WERI-Rb-1 (cell line): ENCODE data around the gene EXPH5.

Experiments
- DNase-seq: peaks from one replicate; pipeline ENCODE4 v3.0.0-alpha.2; 2020
- H3K27ac ChIP-seq: fragments of 250-450 bp; sonication (Bioruptor Pico); 2 replicates; pipeline ENCODE4 v1.5.1; 2020; ENCODE audit warnings: mild to moderate bottlenecking, moderate library complexity
- H3K27me3 ChIP-seq: fragments of 250-450 bp; sonication (Bioruptor Pico); 2 replicates; pipeline ENCODE4 v1.5.1; 2021; ENCODE audit warnings: mild to moderate bottlenecking, low read depth, moderate library complexity; ENCODE audit not compliant: insufficient read depth, severe bottlenecking
- H3K36me3 ChIP-seq: fragments of 250-450 bp; sonication (Bioruptor Pico); 2 replicates; pipeline ENCODE4 v1.5.1; 2020; ENCODE audit warnings: mild to moderate bottlenecking, moderate library complexity
- H3K4me3 ChIP-seq: 2 replicates; pipeline ENCODE4 v1.5.1; 2011; ENCODE audit warnings: low read depth, mild to moderate bottlenecking, control low read depth, low read length
- H3K9me3 ChIP-seq: fragments of 250-450 bp; sonication (Bioruptor Pico); 2 replicates; pipeline ENCODE4 v1.5.1; 2021; ENCODE audit warnings: mild to moderate bottlenecking, moderate library complexity; ENCODE audit not compliant: severe bottlenecking
- TF ChIP-seq, protein P1 (sequence below): IDR thresholded peaks from 2 replicates; pipeline ENCODE4 v1.5.1; 2011; ENCODE audit warnings: low read depth, mild to moderate bottlenecking, control low read depth, inconsistent platforms, low read length

EXPH5 gene

DNA sequence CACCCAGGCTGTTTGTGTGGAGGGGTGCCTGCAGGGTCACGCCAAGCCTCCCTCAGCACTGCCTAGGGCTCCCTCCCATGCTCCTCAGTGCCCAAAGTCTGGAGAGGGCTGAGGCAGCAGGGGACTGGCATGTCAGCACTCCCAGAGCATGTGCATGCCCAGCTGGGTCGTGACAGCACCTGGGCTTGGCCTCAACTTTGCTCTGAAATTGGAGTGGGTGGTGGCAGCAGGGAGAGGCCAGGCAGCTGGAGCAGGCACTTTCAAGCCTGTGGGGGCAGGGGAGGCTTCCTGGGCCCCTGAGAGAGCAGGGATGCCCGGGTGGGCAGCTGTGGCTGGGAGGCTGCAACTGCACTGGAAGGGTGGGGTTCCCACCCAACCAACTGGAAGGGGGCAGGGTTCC lies 35.7 kb upstream of the EXPH5 start:
- no peaks in the 10 kb centered on the region for H3K27me3 ChIP-seq
- no peak overlapping the region for H3K4me3 ChIP-seq
- DNase-seq = no peak

DNA sequence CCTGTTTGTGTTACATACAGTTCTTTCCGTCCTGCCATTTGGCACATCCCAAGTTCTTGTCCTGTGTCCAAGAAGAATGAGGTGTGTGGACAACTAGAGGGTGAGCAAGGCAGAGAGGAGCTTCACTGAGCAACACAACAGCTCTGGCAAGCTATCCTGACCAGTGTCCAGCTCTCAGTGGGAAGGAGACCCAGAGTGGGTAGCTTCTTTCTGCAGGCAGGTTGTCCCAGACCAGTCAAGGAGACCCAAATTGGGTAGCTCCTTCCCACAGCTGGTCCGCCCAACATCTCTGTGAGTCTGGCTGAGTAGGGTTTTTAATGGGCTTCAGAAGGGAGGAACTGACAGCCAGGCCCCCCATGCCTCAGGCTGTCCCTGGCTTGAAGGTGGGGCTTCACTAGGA lies 35.2 kb upstream of the EXPH5 start:
- H3K4me3 ChIP-seq = no peak overlapping the region
- H3K9me3 ChIP-seq = peaks cover 6% of the 10 kb centered on the region
- DNase-seq = no peak
- TF ChIP-seq, protein P1, sequence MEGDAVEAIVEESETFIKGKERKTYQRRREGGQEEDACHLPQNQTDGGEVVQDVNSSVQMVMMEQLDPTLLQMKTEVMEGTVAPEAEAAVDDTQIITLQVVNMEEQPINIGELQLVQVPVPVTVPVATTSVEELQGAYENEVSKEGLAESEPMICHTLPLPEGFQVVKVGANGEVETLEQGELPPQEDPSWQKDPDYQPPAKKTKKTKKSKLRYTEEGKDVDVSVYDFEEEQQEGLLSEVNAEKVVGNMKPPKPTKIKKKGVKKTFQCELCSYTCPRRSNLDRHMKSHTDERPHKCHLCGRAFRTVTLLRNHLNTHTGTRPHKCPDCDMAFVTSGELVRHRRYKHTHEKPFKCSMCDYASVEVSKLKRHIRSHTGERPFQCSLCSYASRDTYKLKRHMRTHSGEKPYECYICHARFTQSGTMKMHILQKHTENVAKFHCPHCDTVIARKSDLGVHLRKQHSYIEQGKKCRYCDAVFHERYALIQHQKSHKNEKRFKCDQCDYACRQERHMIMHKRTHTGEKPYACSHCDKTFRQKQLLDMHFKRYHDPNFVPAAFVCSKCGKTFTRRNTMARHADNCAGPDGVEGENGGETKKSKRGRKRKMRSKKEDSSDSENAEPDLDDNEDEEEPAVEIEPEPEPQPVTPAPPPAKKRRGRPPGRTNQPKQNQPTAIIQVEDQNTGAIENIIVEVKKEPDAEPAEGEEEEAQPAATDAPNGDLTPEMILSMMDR = no peak
- no peaks in the 10 kb centered on the region for H3K36me3 ChIP-seq
- H3K27ac ChIP-seq = no peak overlapping the region
- no peaks in the 10 kb centered on the region for H3K27me3 ChIP-seq

More for the DNA sequence above, 35.7 kb upstream of the EXPH5 start:
- TF ChIP-seq, protein P1 = no peak
- Histone ChIP-seq H3K9me3 (peaks cover 6% of the 10 kb centered on the region), H3K36me3 (no peaks in the 10 kb centered on the region), H3K27ac (no peak overlapping the region)

DNA sequence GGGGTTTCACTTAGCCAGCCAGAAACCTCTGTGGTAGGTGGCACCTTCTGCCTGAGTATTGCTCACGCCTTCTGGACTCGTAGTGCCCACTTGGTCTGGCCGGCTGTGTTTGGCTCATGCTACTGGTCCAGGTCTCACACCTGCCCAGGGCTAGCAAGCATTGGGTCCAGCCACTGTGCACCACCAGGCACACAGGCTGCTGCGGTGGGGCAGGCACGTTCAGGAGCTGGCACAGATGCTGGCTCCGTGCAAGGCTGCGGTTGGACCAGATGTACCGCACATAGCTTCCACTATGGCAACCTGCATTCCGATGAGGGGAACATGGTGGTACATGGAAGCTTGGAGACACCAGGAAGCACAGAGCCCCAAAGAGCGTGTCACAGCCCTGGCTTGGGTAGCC lies 34.8 kb upstream of the EXPH5 start:
- H3K36me3 ChIP-seq = no peaks in the 10 kb centered on the region
- DNase-seq = no peak
- no peaks in the 10 kb centered on the region for H3K27me3 ChIP-seq
- TF ChIP-seq, protein P1 = no peak
- no peak overlapping the region for H3K4me3 ChIP-seq
- H3K9me3 ChIP-seq = peaks cover 6% of the 10 kb centered on the region
- H3K27ac ChIP-seq = no peak overlapping the region

DNA sequence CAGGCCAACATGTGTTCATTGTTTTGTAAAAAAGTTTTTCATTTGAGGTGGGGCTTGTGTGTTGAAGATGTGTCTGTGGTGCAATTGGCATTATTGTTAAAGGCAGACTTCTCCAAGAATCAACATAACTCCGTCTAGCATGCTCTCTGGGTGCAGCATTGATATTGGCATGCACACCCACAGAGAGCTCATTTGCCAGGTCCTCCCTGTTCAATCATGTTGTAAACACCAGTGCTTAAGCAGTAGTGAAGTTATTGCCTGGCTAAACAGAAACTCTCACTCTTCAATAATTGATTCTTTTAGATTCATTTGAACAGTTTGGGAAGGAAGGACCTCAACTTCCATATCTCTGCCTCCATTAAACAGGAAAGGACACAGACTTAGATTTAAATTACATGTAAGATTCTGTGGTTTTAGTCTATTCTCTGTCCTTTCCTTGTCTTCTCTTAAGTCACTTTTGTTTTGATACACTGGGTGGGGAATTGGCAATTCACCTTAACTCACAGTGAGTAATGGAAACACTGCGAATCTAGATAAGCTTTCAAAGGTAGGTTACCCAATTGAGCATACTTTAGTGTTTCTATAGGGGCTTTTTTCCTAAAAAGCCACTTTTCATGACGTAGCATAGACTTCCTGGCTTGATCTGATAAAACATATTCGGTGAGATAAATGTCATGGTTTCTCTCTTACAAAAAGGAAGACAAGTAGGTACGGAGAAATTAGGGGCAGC lies 30.8 kb upstream of the EXPH5 start:
- Histone ChIP-seq H3K9me3 (peaks cover 6% of the 10 kb centered on the region), H3K27ac (no peak overlapping the region), H3K4me3 (no peak overlapping the region), H3K27me3 (no peaks in the 10 kb centered on the region), H3K36me3 (no peaks in the 10 kb centered on the region)
- TF ChIP-seq, protein P1 = no peak
- no peak for DNase-seq

DNA sequence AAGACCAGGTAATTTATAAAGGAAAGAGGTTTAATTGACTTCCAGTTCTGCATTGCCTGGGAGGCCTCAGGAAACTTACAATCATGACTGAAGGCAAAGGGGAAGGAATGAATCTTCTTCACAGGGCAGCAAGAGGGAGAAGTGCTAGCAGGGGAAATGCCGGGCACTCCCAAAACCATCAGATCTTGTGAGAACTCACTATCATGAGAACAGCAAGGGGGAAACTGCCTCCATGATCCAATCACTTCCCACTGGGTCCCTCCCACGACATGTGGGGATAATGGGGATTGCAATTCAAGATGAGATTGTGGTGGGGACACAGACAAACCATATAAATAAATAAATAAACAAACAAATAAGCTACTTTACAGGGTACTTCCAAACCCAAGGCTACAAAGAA lies 28.8 kb upstream of the EXPH5 start:
- no peaks in the 10 kb centered on the region for H3K36me3 ChIP-seq
- no peak for DNase-seq
- no peak overlapping the region for H3K27ac ChIP-seq
- H3K9me3 ChIP-seq = no peaks in the 10 kb centered on the region
- TF ChIP-seq, protein P1 = no peak
- no peaks in the 10 kb centered on the region for H3K27me3 ChIP-seq
- H3K4me3 ChIP-seq = no peak overlapping the region
